Kidney epithelial cell (primary cell): Measurements from ENCODE around the gene LOX. TPM values are rescaled to one million over a fixed set of nuclear protein-coding genes. Genes with fewer than 3 reads are reported as not detected.

Experiments used
- DNase-seq: peaks from one replicate; pipeline ENCODE4 v3.0.0-alpha.2; 2010; ENCODE audit warnings: low read depth
- H3K27me3 ChIP-seq: 2 replicates; pipeline ENCODE4 v1.6.0; 2011; ENCODE audit warnings: low read length; ENCODE audit not compliant: control insufficient read depth, insufficient read depth
- H3K36me3 ChIP-seq: 2 replicates; pipeline ENCODE4 v1.5.1; 2011; ENCODE audit warnings: low read length; ENCODE audit not compliant: control insufficient read depth, insufficient read depth
- H3K4me3 ChIP-seq: 2 replicates; pipeline ENCODE4 v1.5.1; 2011; ENCODE audit warnings: low read depth, mild to moderate bottlenecking, control low read depth, low read length
- total RNA-seq: library from RNA; depleted of rRNA; stranded (reverse); fragments of >200 nt; gene quantifications from 2 replicates; pipeline ENCODE4 v1.2.3, GENCODE V29; 2015
- TF ChIP-seq, protein P1 (sequence below): IDR thresholded peaks from 2 replicates; pipeline ENCODE4 v1.5.1; 2011; ENCODE audit warnings: mild to moderate bottlenecking, moderate library complexity, low read length, control low read depth, inconsistent platforms; ENCODE audit not compliant: insufficient read depth, poor library complexity, severe bottlenecking

Gene LOX
- total RNA-seq, 1 donor from 2014 or later, result 9.0 TPM

DNA sequence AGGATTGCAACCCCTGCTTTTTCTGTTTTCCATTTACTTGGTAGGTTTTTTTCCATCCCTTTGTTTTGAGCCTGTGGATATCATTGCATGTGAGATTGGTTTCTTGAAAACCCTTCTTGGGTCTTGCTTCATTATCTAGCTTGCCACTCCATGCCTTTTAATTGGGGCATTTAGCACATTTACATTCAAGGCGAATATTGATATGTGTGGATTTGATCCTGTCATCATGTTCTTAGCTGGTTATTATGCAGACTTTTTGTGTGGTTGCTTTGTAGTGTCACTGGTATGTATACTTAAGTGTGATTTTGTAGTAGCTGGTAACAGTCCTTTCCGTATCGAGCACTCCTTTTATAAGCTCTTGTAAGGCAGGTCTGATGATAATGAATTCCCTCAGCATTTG is 26.5 kb downstream of the LOX start:
- Histone ChIP-seq H3K36me3 (no peaks in the 10 kb centered on the region), H3K4me3 (no peak overlapping the region), H3K27me3 (no peaks in the 10 kb centered on the region)
- no peak for DNase-seq
- TF ChIP-seq, protein P1, sequence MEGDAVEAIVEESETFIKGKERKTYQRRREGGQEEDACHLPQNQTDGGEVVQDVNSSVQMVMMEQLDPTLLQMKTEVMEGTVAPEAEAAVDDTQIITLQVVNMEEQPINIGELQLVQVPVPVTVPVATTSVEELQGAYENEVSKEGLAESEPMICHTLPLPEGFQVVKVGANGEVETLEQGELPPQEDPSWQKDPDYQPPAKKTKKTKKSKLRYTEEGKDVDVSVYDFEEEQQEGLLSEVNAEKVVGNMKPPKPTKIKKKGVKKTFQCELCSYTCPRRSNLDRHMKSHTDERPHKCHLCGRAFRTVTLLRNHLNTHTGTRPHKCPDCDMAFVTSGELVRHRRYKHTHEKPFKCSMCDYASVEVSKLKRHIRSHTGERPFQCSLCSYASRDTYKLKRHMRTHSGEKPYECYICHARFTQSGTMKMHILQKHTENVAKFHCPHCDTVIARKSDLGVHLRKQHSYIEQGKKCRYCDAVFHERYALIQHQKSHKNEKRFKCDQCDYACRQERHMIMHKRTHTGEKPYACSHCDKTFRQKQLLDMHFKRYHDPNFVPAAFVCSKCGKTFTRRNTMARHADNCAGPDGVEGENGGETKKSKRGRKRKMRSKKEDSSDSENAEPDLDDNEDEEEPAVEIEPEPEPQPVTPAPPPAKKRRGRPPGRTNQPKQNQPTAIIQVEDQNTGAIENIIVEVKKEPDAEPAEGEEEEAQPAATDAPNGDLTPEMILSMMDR, result no peak

- no peak for DNase-seq
- TF ChIP-seq, protein P1, result no peak
These were observed 27.1 kb downstream of the LOX start for GRCh38 chr5:122050959-122051358.

GRCh38 chr5:122040636-122041302 is 37.3 kb downstream of the LOX start:
- no peak for DNase-seq
- H3K27me3 ChIP-seq, result no peaks in the 10 kb centered on the region
- no peaks in the 10 kb centered on the region for H3K36me3 ChIP-seq
- no peak overlapping the region for H3K4me3 ChIP-seq
- TF ChIP-seq, protein P1, result no peak

More at GRCh38 chr5:122050959-122051358, 27.1 kb downstream of the LOX start:
- no peaks in the 10 kb centered on the region for H3K27me3 ChIP-seq
- no peak overlapping the region for H3K4me3 ChIP-seq
- H3K36me3 ChIP-seq, result no peaks in the 10 kb centered on the region

DNA sequence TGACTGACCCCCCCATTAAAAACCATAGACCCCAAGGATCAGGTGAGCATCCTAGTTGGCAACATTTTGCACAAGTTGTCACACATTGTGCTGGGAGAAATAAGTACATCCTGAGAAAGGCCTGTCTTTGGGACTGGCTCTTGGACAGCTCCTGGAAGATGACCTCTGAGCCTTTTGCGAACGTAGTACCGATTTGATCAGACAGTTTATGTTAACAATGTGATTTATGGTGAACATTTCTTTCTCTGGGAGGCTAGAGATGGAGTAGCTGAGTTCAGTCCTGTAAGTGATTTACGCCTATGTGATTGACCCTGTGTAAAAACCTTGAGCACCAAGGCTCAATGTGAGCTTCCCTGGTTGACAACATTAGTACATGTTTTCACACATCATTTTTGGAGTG is 41.7 kb downstream of the LOX start:
- no peak for DNase-seq
- no peaks in the 10 kb centered on the region for H3K36me3 ChIP-seq
- TF ChIP-seq, protein P1, result no peak
- H3K27me3 ChIP-seq, result no peaks in the 10 kb centered on the region
- no peak overlapping the region for H3K4me3 ChIP-seq

- TF ChIP-seq, protein P1, result no peak
- no peak for DNase-seq
- Histone ChIP-seq H3K27me3 (no peaks in the 10 kb centered on the region), H3K4me3 (no peak overlapping the region), H3K36me3 (no peaks in the 10 kb centered on the region)
These were observed 42.1 kb downstream of the LOX start for GRCh38 chr5:122035913-122036312.

GRCh38 chr5:122031836-122032235 is 46.2 kb downstream of the LOX start:
- Histone ChIP-seq H3K36me3 (no peaks in the 10 kb centered on the region), H3K4me3 (no peak overlapping the region), H3K27me3 (no peaks in the 10 kb centered on the region)
- TF ChIP-seq, protein P1, result no peak
- no peak for DNase-seq
